NCI-H1092 (cell line): ENCODE results near the gene UBE4B.
"Not testable (repeated sequence)": the region's sequence is repeated elsewhere in the genome, so short reads cannot be mapped to it uniquely, and the experiment has no call there.

Source experiments
- DNase-seq: peaks from one replicate; lab custom pipeline; 2025; lab: John Stamatoyannopoulos, UW

The UBE4B gene

GRCh38 chr1:10073371-10073770 is 40.6 kb downstream of the UBE4B start:
- DNase-seq: not testable (repeated sequence)

DNA sequence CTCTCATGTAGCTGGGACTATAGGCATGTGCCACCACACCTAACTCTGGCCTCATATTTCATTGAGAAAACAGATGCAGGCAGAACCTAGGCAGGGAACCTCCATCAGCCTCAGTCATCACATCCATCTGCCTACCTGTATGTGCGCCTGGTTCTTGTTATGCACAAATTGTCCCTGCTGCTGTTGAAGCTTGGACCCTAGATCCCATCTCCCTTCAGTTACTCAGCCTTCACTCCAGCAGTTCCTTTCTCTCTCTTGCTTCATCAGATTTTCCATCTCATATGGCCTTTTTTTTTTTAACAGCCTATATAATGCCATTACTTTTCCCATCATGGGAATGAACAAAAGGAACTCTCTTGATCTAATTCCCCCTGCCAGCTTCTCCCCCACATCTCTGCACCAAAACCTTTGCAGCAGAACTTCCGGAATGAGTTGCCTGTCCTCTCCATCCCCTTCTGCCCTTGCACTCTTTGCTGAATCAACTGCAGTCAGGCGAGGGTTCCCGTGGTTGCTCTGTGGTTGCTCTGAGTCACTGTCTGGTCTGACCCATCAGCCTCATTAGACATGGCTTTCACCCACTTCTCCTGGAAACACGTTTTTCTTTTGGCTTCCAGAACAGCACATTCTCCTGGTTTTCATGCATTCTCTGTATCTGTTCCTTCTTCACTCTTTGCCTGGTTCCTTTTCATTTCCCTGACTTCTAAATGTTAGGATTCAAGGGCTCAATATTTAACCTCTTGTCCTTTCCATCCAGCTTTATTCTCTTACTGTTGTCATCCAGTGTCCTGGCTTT is 41.5 kb downstream of the UBE4B start:
- DNase-seq: no peak

DNA sequence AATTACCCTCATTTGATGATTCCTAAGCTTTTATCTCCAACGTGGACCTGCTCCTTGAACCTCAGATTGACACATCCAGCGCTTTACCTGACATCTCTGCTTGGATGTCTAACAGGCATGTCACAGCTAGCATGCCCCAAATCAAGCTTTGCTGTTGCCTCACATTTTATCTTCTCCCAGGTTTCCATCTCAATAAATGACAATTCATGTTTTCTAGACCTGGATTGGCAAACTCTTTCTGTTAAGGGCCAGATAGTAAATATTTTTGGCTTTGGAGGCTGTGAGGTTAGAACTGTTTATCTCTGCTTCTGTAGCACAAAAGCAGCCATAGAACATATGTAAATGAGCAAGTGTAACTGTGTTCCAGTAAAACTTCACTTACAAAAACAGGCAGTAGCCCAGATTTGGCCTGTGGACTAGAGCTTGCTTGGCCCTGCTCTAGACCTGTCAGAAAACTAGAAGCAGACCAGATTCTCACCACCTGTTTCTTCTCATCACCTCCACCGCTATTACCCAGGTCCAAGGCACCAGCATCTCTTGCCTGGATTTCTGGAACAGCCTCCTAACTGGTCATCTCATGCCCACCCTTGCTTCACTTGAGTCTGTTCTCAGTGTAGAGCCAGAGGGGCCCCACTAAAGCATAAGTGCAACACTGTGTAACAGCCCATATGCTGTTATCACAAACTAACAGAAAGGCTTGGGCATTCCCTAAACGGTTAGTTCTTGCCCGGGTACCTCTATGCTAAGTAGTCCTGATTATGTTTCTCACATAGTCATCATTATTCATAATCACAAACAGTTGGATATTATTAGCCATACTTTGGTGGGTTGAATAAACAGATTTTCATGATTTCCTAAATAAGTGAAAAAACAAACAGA is 42.3 kb downstream of the UBE4B start:
- DNase-seq: no peak

- no peak for DNase-seq
Observed at GRCh38 chr1:10075732-10076131, 43.0 kb downstream of the UBE4B start.

GRCh38 chr1:10078494-10078893 is 45.7 kb downstream of the UBE4B start:
- no peak for DNase-seq

- no peak for DNase-seq
Observed at GRCh38 chr1:10080523-10080922, 47.8 kb downstream of the UBE4B start.

GRCh38 chr1:10082785-10083479 is 50.2 kb downstream of the UBE4B start:
- DNase-seq: no peak

DNA sequence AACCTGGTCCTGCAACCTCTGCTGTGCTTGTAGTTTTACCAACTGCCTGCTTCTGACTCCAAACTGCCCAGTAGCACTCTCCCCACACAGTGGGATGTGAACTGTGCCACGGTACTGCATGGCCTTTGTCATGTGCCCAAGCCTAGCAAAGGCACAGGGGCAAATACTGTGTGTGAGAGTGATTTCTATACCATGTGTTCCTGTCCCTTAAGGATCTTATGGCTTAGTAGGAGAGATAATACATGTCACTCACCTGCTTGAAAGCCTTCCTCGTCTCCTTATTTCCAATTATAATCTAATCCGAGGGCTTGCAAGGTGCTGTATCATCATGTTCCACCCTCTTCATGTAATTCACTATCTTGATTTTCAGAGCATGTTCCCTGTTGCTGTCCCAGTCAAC is 51.3 kb downstream of the UBE4B start:
- no peak for DNase-seq

DNA sequence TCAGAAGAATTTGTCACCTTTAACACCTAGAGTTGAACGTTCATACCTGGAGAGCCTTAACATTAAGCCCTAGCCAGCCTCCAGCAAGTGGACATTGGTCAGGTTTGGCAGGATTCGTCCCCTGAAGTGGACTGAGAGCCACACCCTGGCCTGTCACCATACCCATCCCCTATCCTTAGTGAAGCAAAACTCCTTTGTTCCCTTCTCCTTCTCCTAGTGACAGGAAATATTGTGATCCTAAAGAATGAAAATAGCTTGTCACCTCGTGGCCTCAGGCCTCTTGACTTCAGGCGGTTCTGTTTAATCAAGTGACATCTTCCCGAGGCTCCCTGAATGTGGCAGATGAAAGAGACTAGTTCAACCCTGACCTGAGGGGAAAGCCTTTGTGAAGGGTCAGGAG is 52.3 kb downstream of the UBE4B start:
- DNase-seq: no peak

DNA sequence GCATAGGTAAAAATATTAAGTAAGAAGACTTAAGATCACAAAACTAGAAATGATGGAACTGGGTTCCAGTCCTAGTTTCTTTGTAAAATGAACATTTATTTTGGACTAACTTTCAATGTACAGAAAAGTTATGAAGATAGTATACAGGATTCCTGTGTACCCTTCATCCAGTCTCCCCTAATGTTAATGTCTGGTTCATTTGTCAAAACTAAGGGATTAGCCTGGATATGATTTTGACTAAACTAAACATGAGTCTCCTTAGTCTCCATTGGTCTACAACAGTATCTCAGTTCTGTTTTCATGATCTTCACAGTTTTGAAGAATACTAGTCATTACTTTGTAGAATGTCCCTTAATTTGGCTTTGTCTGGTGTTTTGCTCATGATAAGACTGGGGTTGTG is 54.5 kb downstream of the UBE4B start:
- no peak for DNase-seq

DNA sequence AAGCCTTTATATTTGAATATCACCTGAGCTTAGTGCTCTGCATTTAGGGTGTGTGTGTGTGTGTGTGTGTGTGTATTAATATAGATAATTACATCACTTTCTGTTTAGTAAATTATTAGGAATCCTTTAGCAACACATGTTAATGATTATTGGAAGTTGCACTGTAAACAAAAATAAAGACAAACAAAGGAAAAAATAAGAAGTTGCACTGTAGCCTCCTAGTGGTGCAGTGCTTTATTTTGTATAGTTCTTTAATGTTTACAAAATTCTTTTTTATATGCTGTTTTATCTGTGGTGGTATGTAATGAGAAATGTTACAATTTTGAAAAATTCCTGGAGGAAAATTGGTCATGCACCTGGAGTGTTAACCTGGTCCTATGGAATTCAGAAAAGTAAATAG is 69.2 kb downstream of the UBE4B start:
- no peak for DNase-seq

DNA sequence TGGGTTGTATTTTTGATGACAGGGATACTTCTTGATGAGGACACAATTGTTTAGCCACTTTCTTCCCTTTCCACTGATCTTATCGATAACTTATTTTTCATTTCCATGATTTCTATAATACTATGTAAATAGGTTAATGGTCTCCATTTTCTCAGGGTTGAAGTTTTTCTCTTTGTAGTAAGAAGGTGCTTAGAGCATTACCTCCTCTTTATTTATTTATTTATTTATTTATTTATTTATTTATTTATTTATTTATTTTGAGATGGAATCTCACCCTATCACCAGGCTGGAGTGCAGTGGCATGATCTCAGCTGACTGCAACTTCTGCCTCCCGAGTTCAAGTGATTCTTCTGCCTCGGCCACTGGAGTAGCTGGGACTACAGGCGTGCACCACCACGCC is 70.4 kb downstream of the UBE4B start:
- DNase-seq: no peak

DNA sequence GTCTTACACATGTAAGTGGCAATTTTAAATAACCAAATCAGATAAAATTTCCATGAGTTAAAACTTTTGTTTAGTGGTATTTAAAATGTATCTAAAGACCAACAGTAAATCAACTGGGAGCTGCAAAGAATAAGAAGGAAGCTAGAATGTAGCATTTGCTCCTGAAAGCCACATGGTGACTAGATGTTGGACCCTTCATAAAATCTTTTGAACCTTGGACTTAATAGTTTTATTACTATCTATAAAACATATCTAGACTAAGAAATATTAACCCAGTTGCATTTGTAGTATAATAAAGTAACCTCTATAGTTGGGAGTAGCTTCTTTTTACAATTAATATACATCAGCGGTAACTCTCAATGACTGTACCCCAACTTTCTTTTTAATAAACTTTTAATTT is 72.1 kb downstream of the UBE4B start:
- DNase-seq: no peak

- no peak for DNase-seq
Observed at GRCh38 chr1:10105484-10105883, 72.7 kb downstream of the UBE4B start.

DNA sequence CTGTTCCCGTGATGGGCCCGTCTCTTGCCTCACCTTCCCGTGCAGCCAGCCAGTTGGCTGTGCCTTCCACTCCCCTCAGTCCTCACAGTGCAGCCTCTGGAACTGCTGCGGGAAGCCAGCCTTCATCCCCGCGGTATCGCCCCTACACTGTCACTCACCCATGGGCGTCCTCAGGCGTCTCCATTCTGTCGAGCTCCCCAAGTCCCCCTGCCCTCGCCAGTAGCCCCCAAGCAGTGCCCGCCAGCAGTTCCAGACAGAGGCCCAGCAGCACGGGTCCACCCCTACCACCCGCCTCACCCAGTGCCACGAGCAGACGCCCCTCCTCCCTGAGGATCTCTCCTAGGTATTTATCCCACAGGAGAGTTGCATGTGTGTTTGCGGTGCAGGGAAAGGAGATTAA is 73.5 kb downstream of the UBE4B start:
- DNase-seq: no peak

DNA sequence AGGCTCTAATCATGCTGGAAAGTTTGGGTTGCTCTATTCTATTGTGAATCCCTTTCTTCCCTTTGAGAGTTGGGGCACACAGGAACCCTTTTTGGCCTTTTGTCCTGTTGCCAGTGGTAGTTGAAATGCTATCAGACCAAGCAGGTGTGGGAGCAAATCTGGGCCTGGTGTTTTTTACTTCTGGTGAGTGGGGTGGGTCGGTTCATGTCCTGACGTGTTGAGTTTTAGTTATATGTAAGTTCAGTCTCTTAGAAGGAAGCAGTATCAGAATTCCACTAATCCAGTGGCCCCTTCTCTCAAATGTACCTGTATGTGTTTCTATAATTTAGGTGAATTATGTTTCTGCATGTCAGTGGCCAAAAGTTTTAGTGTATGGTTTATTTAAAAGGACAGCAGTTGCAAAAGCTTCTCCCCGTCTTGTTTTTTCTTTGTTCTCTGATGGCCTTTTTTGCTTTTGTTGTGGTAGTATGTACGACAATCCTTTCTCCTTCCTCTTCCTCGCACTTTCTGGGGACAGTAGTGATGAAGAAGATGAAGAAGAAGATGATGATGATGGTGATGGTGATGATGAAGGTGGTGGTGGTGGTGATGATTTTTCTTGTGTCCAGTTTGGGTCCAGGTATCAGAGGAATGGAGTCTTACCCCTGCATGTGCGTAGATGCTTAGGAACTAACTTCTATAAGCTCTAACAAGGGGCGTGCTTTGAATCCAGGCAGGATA is 74.2 kb downstream of the UBE4B start:
- DNase-seq: no peak

DNA sequence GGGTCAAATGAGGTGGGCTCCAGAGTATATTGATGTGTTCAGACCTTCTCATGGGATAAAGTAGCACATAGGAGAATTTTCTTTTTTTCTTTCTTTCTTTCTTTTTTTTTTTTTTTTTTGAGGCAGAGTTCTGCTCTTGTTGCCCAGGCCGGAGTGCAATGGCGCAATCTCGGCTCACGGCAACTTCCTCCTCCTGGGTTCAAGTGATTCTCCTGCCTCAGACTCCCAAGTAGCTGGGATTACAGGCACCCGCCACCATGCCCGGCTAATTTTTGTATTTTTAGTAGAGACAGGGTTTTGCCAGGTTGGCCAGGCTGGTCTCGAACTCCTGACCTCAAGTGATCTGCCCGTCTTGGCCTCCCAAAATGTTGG is 74.7 kb downstream of the UBE4B start:
- DNase-seq: not testable (repeated sequence)

DNA sequence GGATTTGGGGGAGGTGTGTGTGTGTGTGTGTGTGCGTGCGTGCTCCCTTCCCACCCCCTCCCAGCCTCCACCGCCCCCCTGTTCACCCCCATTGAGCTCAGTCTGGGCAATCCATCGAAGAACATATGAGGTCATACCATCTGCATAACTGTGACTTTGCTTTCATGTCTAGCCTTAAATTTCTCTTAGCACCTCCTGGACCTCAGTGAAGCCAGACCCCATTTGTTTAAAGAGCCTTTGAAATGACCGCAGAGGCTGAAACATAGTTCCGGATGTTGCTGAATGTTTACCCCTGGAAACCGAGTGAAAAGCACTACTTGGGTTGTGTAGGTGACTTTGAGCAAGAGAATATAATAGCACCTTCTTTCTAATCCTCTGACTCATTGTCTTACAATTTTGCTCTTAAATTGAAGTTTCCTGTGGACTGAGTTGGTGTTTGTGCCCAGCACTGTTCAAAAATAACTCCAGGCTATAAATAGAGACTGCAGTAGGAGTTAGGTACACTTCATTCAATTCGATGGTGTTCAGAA is 75.4 kb downstream of the UBE4B start:
- no peak for DNase-seq

DNA sequence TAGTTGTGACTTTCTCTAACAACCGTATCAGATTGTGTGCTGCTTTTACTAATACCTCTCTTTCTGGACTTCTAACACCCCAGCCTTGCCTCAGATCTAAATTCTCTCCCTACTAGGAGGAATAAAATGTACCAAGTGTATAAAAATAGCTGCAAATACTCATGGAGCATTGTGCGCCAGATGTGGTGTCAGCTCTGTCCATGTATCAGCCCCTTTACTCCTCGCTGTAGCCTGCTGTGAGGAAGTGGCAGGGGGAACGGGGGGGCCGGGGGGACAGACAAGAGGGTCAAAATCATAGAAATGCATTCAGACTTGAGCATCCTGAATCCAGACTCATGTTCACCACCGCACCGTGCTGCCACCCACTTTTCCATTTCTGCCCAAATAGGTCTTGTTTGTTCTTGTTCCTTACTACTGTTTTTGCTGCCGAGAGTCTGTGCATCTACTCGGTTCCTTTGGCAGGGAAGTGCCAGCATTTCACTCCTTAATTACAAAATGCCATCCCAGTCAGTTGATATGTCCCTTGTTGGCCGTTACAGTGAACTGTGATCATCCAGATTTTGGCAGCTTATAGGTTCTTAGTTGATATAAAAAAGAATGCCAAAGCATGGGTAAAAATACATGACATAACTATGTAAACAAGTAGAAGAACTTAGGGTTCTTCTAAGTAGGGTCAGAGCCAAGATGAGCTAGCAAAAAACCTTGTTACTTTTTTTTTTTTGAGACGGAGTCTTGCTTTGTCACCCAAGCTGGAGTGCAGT is 76.4 kb downstream of the UBE4B start:
- DNase-seq: no peak

DNA sequence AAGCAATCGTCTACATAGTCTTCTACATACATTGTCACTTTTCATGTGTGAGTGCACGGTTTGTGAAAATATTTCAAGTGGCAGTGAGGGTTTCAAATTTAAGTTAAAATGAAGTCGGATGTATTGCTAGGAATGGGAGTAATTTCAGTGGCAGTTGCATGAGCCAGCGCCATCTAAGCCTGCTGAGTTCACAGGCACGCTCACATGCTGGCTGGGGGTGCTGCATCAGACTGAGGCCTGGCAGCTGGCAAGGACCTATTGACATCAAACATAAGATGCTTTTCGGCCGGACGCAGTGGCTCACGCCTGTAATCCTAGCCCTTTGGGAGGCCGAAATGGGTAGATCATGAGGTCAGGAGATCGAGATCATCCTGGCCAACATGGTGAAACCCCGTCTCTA is 80.7 kb downstream of the UBE4B start:
- DNase-seq: no peak

GRCh38 chr1:10114746-10115145 is 82.0 kb downstream of the UBE4B start:
- no peak for DNase-seq
